Smooth muscle cell (in vitro differentiated cells): ENCODE results near the gene ZNF839. TPM values are rescaled to one million over a fixed set of nuclear protein-coding genes. Genes with fewer than 3 reads are reported as not detected.
"Not testable (repeated sequence)": the region's sequence is repeated elsewhere in the genome, so short reads cannot be mapped to it uniquely, and the experiment has no call there.

ENCODE experiments used
- DNase-seq: peaks from one replicate; lab custom pipeline; 2025; ENCODE audit not compliant: unreplicated experiment; lab: John Stamatoyannopoulos, UW
- H2AFZ ChIP-seq: fragments of 200-600 bp; sonication (generic); 2 replicates; pipeline ENCODE4 v1.6.0; 2016; ENCODE audit warnings: antibody characterized with exemption, low read depth, mild to moderate bottlenecking
- H3F3A ChIP-seq: fragments of 200-600 bp; sonication (generic); 2 replicates; pipeline ENCODE4 v1.6.0; 2017; ENCODE audit warnings: antibody characterized with exemption, low read depth
- H3K27ac ChIP-seq: fragments of 200-600 bp; sonication (generic); 2 replicates; pipeline ENCODE4 v1.5.1; 2016; ENCODE audit warnings: low read depth, mild to moderate bottlenecking
- H3K27me3 ChIP-seq: fragments of 200-600 bp; sonication (generic); 2 replicates; pipeline ENCODE4 v1.6.1; 2016; ENCODE audit warnings: low read depth, mild to moderate bottlenecking
- H3K36me3 ChIP-seq: fragments of 200-600 bp; sonication (generic); 2 replicates; pipeline ENCODE4 v1.5.1; 2016; ENCODE audit warnings: low read depth
- H3K4me1 ChIP-seq: fragments of 200-600 bp; sonication (generic); 2 replicates; pipeline ENCODE4 v1.5.1; 2016; ENCODE audit warnings: low read depth
- H3K4me2 ChIP-seq: fragments of 200-600 bp; sonication (generic); 2 replicates; pipeline ENCODE4 v1.6.0; 2016; ENCODE audit warnings: mild to moderate bottlenecking
- H3K4me3 ChIP-seq: fragments of 200-600 bp; sonication (generic); 2 replicates; pipeline ENCODE4 v1.5.1; 2016; ENCODE audit warnings: mild to moderate bottlenecking
- H3K79me2 ChIP-seq: fragments of 200-600 bp; sonication (generic); 2 replicates; pipeline ENCODE4 v1.6.0; 2016; ENCODE audit warnings: low read depth, mild to moderate bottlenecking
- H3K9ac ChIP-seq: fragments of 200-600 bp; sonication (generic); 2 replicates; pipeline ENCODE4 v1.6.0; 2016; ENCODE audit warnings: low read depth
- H3K9me3 ChIP-seq: fragments of 200-600 bp; sonication (generic); replicated peaks from 2 replicates; pipeline ENCODE4 v1.5.1; 2016; ENCODE audit warnings: low read depth
- H4K20me1 ChIP-seq: fragments of 200-600 bp; sonication (generic); 2 replicates; pipeline ENCODE4 v1.6.0; 2016; ENCODE audit warnings: low read depth
- CTCF ChIP-seq: fragments of 200-600 bp; sonication (generic); IDR thresholded peaks from 2 replicates; pipeline ENCODE4 v1.5.1; 2017; ENCODE audit warnings: borderline replicate concordance, mild to moderate bottlenecking, antibody characterized with exemption; ENCODE audit not compliant: insufficient read depth, poor library complexity, severe bottlenecking
- whole genome bisulfite sequencing: methylation state at CpG from one replicate; pipeline ENCODE4 v1.1.7; 2016; ENCODE audit warnings: low lambda C conversion rate; 5-methylcytosine and 5-hydroxymethylcytosine counted together
- polyA plus RNA-seq: library from polyadenylated mRNA; unstranded; fragments of >200 nt; fragmentation: Nextera tagmentation; extraction: Ambion mirVana; gene quantifications from 2 replicates; pipeline ENCODE4 v1.2.1, GENCODE V29; 2016
- total RNA-seq: library from RNA; depleted of rRNA; stranded (reverse); fragments of >200 nt; gene quantifications from 2 replicates; pipeline ENCODE4 v1.2.3, GENCODE V29; 2014

ZNF839 gene
- total and polyA plus RNA-seq, 2 experiments from 2014 or later: 4.0 to 13.1 TPM

GRCh38 chr14:102293781-102294180, 25.8 kb upstream of the ZNF839 start:
- Histone ChIP-seq H3K9me3 (no peaks in the 10 kb centered on the region), H3K36me3 (no peaks in the 10 kb centered on the region), H3K4me3 (no peak overlapping the region), H4K20me1 (no peaks in the 10 kb centered on the region), H3K27me3 (no peaks in the 10 kb centered on the region), H3K4me1 (no peaks in the 10 kb centered on the region), H3K9ac (no peak overlapping the region), H3K79me2 (no peaks in the 10 kb centered on the region), H3K27ac (no peak overlapping the region), H3K4me2 (no peak overlapping the region), H3F3A (no peaks in the 10 kb centered on the region), H2AFZ (no peak overlapping the region)
- no peak for DNase-seq
- WGBS: 88% methylated on average over 6 of the region's 6 CpGs
- no peak for TF ChIP-seq CTCF

GRCh38 chr14:102295270-102295669, 24.3 kb upstream of the ZNF839 start:
- Histone ChIP-seq H3K79me2 (no peaks in the 10 kb centered on the region), H3K4me2 (no peak overlapping the region), H3K36me3 (no peaks in the 10 kb centered on the region), H3K4me3 (no peak overlapping the region), H3K27ac (no peak overlapping the region), H2AFZ (no peak overlapping the region), H3K27me3 (no peaks in the 10 kb centered on the region), H4K20me1 (no peaks in the 10 kb centered on the region), H3F3A (no peaks in the 10 kb centered on the region), H3K9me3 (no peaks in the 10 kb centered on the region), H3K9ac (no peak overlapping the region), H3K4me1 (no peaks in the 10 kb centered on the region)
- TF ChIP-seq CTCF: no peak
- WGBS: 71% methylated on average over 3 of the region's 3 CpGs
- no peak for DNase-seq

GRCh38 chr14:102297436-102298170, 21.9 kb upstream of the ZNF839 start:
- H3K79me2 ChIP-seq: no peaks in the 10 kb centered on the region
- H3K27ac ChIP-seq: no peak overlapping the region

GRCh38 chr14:102298303-102299070, 21.1 kb upstream of the ZNF839 start:
- H3K79me2 ChIP-seq, H2AFZ ChIP-seq, H3K9me3 ChIP-seq, H3K4me1 ChIP-seq, H3K36me3 ChIP-seq, H3K4me3 ChIP-seq, DNase-seq, H3F3A ChIP-seq, H3K4me2 ChIP-seq, H3K27ac ChIP-seq, H4K20me1 ChIP-seq, H3K27me3 ChIP-seq, H3K9ac ChIP-seq: not testable (repeated sequence)
- 86% methylated on average over 12 of the region's 12 CpGs for WGBS

More at GRCh38 chr14:102297436-102298170, 21.9 kb upstream of the ZNF839 start:
- no peak for TF ChIP-seq CTCF
- Histone ChIP-seq H3K9me3 (no peaks in the 10 kb centered on the region), H3K4me2 (no peak overlapping the region), H3K4me3 (no peak overlapping the region), H4K20me1 (no peaks in the 10 kb centered on the region), H3F3A (no peaks in the 10 kb centered on the region), H3K4me1 (no peaks in the 10 kb centered on the region), H2AFZ (no peak overlapping the region), H3K27me3 (no peaks in the 10 kb centered on the region), H3K9ac (no peak overlapping the region), H3K36me3 (no peaks in the 10 kb centered on the region)
- DNase-seq: no peak
- WGBS: 96% methylated on average over 33 of the region's 33 CpGs
